Right renal pelvis (tissue), 4 donors: ENCODE results near the gene PAIP1. TPM values are rescaled to one million over a fixed set of nuclear protein-coding genes. Genes with fewer than 3 reads are reported as not detected.
"Not testable (repeated sequence)": the region's sequence is repeated elsewhere in the genome, so short reads cannot be mapped to it uniquely, and the experiment has no call there.

ENCODE experiments used
- DNase-seq, 4 donors: peaks; one replicate each; pipeline ENCODE4 v3.0.0-alpha.2; 2013; ENCODE audit warnings: low read depth in 4 of 4, low spot score in 3 of 4, missing footprints in 1 of 4
- polyA plus RNA-seq, 4 donors: library from polyadenylated mRNA; unstranded; fragments of 120-200 nt; gene quantifications; one replicate each; pipeline ENCODE4 v1.2.1, GENCODE V29; 2013; ENCODE audit not compliant: insufficient read length in 4 of 4

PAIP1 gene
- polyA plus RNA-seq, 4 donors: 156 to 178 (median 172) TPM

DNA sequence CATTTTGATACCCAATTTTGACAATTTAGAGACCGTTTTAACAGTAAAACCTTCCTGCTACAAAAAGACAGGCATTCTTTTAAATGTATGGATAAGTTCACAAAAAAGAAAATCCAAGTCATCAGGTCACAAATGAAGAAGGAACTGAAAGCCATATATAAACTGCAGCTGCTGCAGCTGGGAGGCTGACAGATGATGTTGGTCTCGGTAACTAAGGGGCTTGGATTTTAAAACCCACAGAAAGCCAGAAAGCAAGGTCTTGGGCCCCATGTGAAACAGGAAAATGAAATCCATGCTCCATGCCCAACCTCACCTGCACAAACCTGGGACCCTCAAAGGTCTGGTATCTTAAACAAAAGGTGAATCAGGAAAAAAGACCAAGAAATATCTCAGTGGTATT lies 26.2 kb downstream of the PAIP1 start:
- no peak for DNase-seq

DNA sequence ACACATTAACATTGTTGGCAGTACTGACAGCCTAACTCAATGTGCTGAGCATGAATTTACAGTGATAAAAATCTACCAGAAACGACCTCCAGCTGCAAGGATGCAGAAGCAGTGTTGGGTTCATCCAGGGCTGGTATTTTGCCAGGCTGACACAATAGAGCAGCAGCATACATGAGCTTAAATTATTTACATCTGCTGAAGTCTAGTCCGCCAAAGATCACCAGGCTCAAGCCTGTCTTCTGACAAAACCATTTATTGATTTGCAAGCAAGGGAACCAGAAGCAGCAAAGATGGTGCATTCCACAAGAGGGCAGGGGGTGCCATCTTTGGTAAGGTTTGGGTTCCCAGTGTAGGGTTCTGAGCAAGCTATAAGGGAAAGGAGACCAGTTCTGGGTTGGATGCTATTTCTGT lies 33.2 kb downstream of the PAIP1 start:
- no peak for DNase-seq

DNA sequence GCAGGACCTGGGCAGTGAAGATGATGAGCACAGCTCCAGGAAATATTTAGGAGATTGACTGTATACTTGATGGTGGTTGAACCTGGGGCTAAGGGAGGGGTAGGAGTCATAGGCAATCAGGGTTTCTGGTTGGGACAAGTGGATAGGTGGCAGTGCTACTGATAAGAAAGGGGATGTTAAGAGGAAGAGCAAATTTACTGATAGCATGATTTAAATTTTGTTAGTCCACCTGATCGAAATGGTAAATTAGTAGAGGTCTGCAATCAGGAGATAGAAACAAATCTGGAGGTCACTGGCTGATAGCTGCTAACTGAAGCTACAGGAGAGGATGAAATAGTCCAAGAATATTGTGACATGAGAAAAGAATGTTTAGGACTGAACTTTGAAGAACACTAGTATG lies 36.3 kb downstream of the PAIP1 start:
- DNase-seq: no peak

- DNase-seq: no peak
These were observed 41.2 kb downstream of the PAIP1 start for GRCh38 chr5:43515678-43516048.

DNA sequence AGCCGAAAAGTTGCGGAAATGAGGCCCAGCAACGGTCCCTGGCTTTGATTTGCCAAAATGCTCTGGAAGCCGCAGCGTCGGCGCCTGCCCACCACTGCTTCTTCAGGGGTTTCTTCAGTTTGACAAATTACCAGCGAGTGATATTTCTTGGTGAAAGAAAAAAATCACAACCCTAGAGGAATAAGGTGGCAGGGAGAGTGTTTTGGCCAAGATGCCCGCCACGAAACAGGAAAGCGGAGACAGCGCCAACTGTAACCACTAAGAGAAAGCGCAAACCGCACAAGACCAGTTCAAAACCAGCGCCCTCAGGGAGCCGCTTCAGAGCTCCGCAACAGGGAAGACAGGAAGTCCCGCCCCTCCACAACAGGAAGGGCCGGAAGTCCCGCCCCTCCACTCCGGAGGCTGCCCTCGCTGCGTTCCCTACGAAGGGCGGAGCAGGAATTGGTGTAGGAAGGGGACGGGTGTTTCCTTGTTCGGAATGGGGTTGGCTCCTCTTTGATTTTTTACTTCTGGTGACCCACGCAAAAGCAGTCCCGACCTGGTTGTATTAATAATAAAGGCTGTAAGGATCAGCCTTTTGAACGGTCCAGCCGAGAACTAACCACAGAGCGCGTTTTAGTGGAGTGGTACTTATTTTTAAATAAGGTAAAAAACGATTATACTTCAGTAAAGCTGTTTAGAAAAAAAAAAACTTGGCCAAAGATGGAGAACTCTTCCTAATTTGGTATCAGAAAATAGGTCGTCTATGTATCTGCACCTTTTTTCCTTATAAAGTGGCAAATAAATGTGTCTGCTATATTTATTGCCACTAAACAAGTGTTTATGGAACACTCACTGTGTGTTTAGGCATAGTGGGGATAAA lies 41.8 kb downstream of the PAIP1 start, which contains the start of gene C5orf34:
Gene C5orf34, minus strand, starts transcription at position 333 of the 862 bp plus-strand sequence. CDS start 5,809 bp downstream, outside the sequence.
- DNase-seq: peak; percentile 91 to 95 (median 93)

- no peak for DNase-seq
These were observed 42.4 kb downstream of the PAIP1 start for GRCh38 chr5:43514471-43514815.

DNA sequence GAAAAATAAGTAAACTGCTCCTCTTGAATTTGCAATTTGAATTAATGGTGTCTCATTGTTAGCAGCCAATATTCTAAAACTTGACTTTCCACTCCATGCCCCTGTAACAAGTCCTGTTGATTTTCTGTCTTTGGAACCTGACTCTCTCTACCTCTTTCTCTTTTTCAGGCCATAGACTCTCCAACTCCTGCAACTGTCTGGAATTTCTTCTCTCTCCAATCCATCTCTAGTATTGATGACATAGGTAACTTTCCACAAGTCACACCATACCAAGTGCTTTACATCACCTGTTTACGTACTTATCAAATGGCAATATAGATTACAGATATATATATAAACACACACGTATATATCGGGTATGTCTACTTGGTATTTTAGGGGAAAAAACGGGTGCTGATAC lies 42.9 kb downstream of the PAIP1 start:
- no peak for DNase-seq

- not testable (repeated sequence) for DNase-seq
These were observed 45.8 kb downstream of the PAIP1 start for GRCh38 chr5:43511062-43511461.

GRCh38 chr5:43498581-43498980 lies 58.3 kb downstream of the PAIP1 start:
- no peak for DNase-seq

GRCh38 chr5:43497311-43498104 lies 59.4 kb downstream of the PAIP1 start:
- no peak for DNase-seq

GRCh38 chr5:43491326-43491725 lies 65.6 kb downstream of the PAIP1 start:
- DNase-seq: no peak

DNA sequence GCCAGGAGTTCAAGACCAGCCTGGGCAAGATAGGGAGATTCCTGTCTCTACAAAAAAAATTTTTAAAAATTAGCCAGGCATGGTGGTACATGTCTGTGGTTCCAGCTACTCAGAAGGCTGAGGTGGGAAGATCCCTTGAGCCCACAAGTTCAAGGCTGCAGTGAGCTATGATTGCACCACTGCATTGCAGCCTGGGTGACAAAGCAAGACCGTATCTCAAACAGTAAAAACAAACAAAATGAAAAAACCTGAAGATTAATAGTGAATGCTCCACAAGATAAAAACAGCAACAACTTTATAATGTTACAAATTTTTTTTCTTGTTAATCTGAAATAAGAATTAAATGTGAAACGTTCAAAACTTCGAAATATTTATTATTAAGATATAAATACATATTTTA lies 70.5 kb downstream of the PAIP1 start:
- no peak for DNase-seq

GRCh38 chr5:43485406-43485805 lies 71.5 kb downstream of the PAIP1 start:
- DNase-seq: no peak

DNA sequence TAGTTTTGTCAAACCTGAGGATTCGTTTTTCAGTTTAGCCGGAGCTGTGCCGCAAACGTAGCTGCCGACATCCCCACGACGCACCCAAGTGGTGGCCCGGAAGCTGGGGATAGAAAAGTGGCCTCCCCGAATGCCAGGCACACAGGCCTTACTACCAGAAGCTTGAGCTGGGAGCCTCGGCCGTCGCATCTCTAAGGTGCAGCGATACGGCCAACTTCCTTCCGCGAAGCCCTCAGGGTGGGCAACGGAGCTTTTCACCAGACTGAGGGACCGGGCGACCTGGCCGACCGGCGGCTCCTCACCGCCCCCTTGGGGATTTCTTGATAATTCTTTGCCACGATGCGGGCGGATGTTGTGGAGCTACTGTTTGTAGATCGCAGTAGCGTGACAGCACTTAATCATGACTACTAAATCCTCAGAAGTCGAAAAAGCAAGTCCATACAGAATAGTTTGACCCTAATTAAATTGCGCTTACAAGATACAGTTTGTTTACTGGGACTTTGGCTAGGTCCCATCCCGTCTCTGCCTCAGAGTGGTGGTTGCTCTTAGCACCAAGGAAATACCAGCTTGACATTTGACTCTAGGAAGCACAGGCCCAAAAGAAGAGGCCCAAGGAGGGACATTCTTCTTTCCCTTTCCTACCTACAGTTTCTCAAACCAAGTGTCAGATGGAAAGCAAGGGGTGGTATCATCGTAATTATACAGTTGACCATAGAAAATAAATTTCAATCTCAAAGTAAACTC lies 72.6 kb downstream of the PAIP1 start:
- DNase-seq: peak; percentile 78 to 87 (median 82)

DNA sequence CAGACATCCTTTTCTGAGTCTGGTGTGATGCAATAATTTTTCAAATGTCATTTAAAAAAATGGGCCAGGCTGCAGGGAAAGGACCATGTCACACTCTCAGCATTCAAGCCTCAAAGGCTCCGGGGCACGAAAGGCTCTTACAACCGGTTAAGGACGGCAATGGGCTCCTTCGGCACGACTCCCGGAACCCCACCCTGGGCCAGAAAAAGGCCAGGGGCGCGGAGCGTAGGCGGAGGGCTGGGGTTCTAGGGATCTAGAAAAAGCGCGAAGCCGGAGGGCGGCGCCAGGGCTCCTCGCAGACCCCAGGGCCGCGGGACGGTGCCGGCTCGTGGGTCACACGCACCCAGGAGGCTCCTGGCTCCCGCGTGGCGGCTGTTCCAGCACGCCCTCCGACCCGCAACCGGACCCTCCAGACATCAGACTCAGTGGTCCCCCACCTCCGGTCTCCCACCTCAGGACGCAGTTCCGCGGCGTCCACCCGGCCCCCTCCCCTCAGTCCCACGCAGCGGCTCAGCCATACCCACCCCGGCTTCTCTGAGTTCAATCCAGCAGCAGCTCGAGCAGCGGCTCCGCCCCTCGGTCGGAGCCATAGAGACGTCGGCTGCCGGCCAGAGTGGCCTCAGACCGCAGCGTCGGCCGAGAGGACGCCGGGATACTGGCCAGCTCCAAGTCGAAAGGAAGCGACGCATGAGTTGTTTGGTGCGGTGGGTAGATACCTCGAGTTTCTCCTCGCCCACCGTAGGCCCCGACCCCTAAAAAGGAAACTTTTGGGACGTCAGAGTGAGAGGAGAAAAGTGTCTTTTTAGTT lies 73.4 kb downstream of the PAIP1 start, which contains the start of gene TMEM267:
Gene TMEM267, minus strand, starts transcription at position 568 of the 808 bp plus-strand sequence. CDS start 29,896 bp downstream, outside the sequence.
- peak; percentile 85 to 91 (median 89) for DNase-seq

GRCh38 chr5:43482490-43483297 lies 74.2 kb downstream of the PAIP1 start:
- DNase-seq: peak in 1 of 4 donors; percentile 1
